HepG2 (cell line): ENCODE measurements around the gene ABCA2. TPM values are rescaled to one million over a fixed set of nuclear protein-coding genes. Genes with fewer than 3 reads are reported as not detected.
A peak's percentile ranks its signal among the peaks of the same experiment; 100 is the strongest.

ENCODE experiments used
- ARNT ChIP-seq: fragments of 450-650 bp; IDR thresholded peaks from 2 replicates; pipeline ENCODE4 v1.6.1; 2017
- ARNTL ChIP-seq: sonication (generic); formaldehyde crosslinking; IDR thresholded peaks from 2 replicates; pipeline ENCODE4 v1.4.0; 2020; ENCODE audit warnings: mild to moderate bottlenecking, missing genetic modification reagents
- BCL3 ChIP-seq: sonication (generic); formaldehyde crosslinking; IDR thresholded peaks from 2 replicates; pipeline ENCODE4 v1.5.1; 2020; ENCODE audit warnings: mild to moderate bottlenecking, missing genetic modification reagents, moderate library complexity
- DNMT3B ChIP-seq: conservative IDR thresholded peaks from 2 replicates; pipeline ENCODE4 v1.6.1; 2016; ENCODE audit warnings: missing biosample characterization, control low read depth
- FUBP1 ChIP-seq: sonication (generic); formaldehyde crosslinking; IDR thresholded peaks from 2 replicates; pipeline ENCODE4 v1.5.1; 2020; ENCODE audit warnings: missing genetic modification reagents, mild to moderate bottlenecking, borderline replicate concordance
- HIC2 ChIP-seq: sonication (generic); formaldehyde crosslinking; IDR thresholded peaks from 2 replicates; pipeline ENCODE4 v1.9.0; 2022; ENCODE audit warnings: low read depth, missing genetic modification reagents
- HNF4G ChIP-seq, 2 experiments: sonication (generic) in 1 of 2; formaldehyde crosslinking in 1 of 2; IDR thresholded peaks; 2 replicates each; pipeline versions ENCODE4 v1.4.0 to v1.6.1; 2011 to 2020; ENCODE audit warnings: borderline replicate concordance in 2 of 2, low read depth in 2 of 2, mild to moderate bottlenecking in 2 of 2, low read length in 1 of 2, missing genetic modification reagents in 1 of 2, moderate library complexity in 1 of 2
- HOXA3 ChIP-seq: sonication (generic); formaldehyde crosslinking; IDR thresholded peaks from 2 replicates; pipeline ENCODE4 v1.5.0; 2020; ENCODE audit warnings: missing genetic modification reagents
- KDM3A ChIP-seq: IDR thresholded peaks from 2 replicates; pipeline ENCODE4 v1.6.1; 2018; ENCODE audit warnings: low read depth, missing compliant biosample characterization
- MED1 ChIP-seq: sonication (generic); formaldehyde crosslinking; IDR thresholded peaks from 2 replicates; pipeline ENCODE4 v1.4.0; 2020; ENCODE audit warnings: missing genetic modification reagents
- RFX5 ChIP-seq: IDR thresholded peaks from 2 replicates; pipeline ENCODE4 v1.6.1; 2011; ENCODE audit warnings: low read depth, low read length, improper control_type of control experiment
- SALL2 ChIP-seq: sonication (generic); formaldehyde crosslinking; IDR thresholded peaks from 2 replicates; pipeline ENCODE4 v1.8.1; 2023; ENCODE audit warnings: mild to moderate bottlenecking, missing genetic modification reagents, inconsistent platforms
- SMC3 ChIP-seq: IDR thresholded peaks from 2 replicates; pipeline ENCODE4 v1.6.1; 2011; ENCODE audit warnings: low read length, improper control_type of control experiment
- SMYD3 ChIP-seq: sonication (generic); formaldehyde crosslinking; IDR thresholded peaks from 2 replicates; pipeline ENCODE4 v1.8.1; 2023; ENCODE audit warnings: mild to moderate bottlenecking, missing genetic modification reagents
- SP2 ChIP-seq: sonication (generic); formaldehyde crosslinking; IDR thresholded peaks from 2 replicates; pipeline ENCODE4 v1.5.1; 2020; ENCODE audit warnings: mild to moderate bottlenecking, missing genetic modification reagents
- SRSF9 ChIP-seq: fragments of 200-400 bp; formaldehyde crosslinking; IDR thresholded peaks from 2 replicates; pipeline ENCODE4 v1.6.1; 2018; ENCODE audit warnings: borderline replicate concordance, mild to moderate bottlenecking, low read depth, low read length; ENCODE audit not compliant: insufficient read depth, poor library complexity, severe bottlenecking
- STAG1 ChIP-seq: sonication (generic); formaldehyde crosslinking; IDR thresholded peaks from 2 replicates; pipeline ENCODE4 v1.4.0; 2020; ENCODE audit warnings: missing genetic modification reagents
- ZFP91 ChIP-seq: sonication (generic); formaldehyde crosslinking; IDR thresholded peaks from 2 replicates; pipeline ENCODE4 v1.9.0; 2022; ENCODE audit warnings: missing genetic modification reagents, mild to moderate bottlenecking, borderline replicate concordance
- ZNF101 ChIP-seq: sonication (generic); formaldehyde crosslinking; IDR thresholded peaks from 2 replicates; pipeline ENCODE4 v1.4.0; 2020; ENCODE audit warnings: mild to moderate bottlenecking, low read depth, missing genetic modification reagents, borderline replicate concordance
- ZNF362 ChIP-seq: sonication (generic); formaldehyde crosslinking; IDR thresholded peaks from 2 replicates; pipeline ENCODE4 v1.4.0; 2020; ENCODE audit warnings: missing genetic modification reagents, mild to moderate bottlenecking, borderline replicate concordance
- ZSCAN31 ChIP-seq: sonication (generic); formaldehyde crosslinking; IDR thresholded peaks from 2 replicates; pipeline ENCODE4 v1.5.0; 2020; ENCODE audit warnings: low read depth, mild to moderate bottlenecking, missing genetic modification reagents
- polyA plus RNA-seq, 8 experiments: library from polyadenylated mRNA; depleted of rRNA in 3 of 8; stranded (reverse) in 7 of 8; unstranded in 1 of 8; fragments of >200 nt; fragmentation: Illumina TruSeq in 4 of 8; extraction: Trizol in 4 of 8; gene quantifications; 2 replicates each; pipeline versions ENCODE4 v1.2.1 to v1.2.3, GENCODE V29; 2011 to 2016; ENCODE audit warnings: low read depth in 4 of 8, missing spikeins in 1 of 8, mixed read lengths in 1 of 8; ENCODE audit not compliant: insufficient read depth in 1 of 8
- total RNA-seq, 5 experiments: library from RNA; depleted of rRNA; stranded (reverse); fragments of >200 nt; fragmentation: Illumina TruSeq; extraction: Trizol; gene quantifications; 2 replicates each; pipeline ENCODE4 v1.2.3, GENCODE V29; 2016; ENCODE audit warnings: low read depth in 1 of 5

The ABCA2 gene
- total and polyA plus RNA-seq, 2 of the 13 experiments (the other 11 are each of a cell fraction or from before 2014, with no cell fraction given) = 2.9 to 19.2 TPM

- TF ChIP-seq HIC2 (peak; percentile 82), RFX5 (no peak), ZFP91 (CRISPR knock-in tag) (0 out of 2 replicates have a peak, but pooled peaks have one; percentile 15), SP2 (no peak), DNMT3B (CRISPR knock-in tag) (no peak), HNF4G (IDR thresholded peaks at IDR 0.05; ENCODE audit: borderline replicate concordance, low read depth, low read length) (0 out of 2 replicates have a peak, but pooled peaks have one; percentile 40), HNF4G (CRISPR knock-in tag; IDR thresholded peaks at IDR 0.05; ENCODE audit: borderline replicate concordance, low read depth) (no peak), FUBP1 (CRISPR knock-in tag) (no peak), MED1 (CRISPR knock-in tag) (no peak), SMC3 (no peak), ZSCAN31 (CRISPR knock-in tag) (no peak), ZNF101 (CRISPR knock-in tag) (no peak), ARNT (no peak), SMYD3 (no peak), KDM3A (CRISPR knock-in tag) (no peak), SRSF9 (no peak), SALL2 (no peak), HOXA3 (CRISPR knock-in tag) (peak; percentile 30; the same call in 1 of the 2 replicates), ZNF362 (CRISPR knock-in tag) (peak; percentile 55; the same call in 1 of the 2 replicates), STAG1 (CRISPR knock-in tag) (no peak), ARNTL (no peak), BCL3 (CRISPR knock-in tag) (no peak)
These were observed 26.0 kb downstream of the ABCA2 start (continued) for GRCh38 chr9:137001857-137002645.
